ENCODE results near the gene LDLRAD2.
"Not testable (repeated sequence)": the region's sequence is repeated elsewhere in the genome, so short reads cannot be mapped to it uniquely, and the experiment has no call there.

LDLRAD2 gene

GRCh38 chr1:21811875-21812305, at the start of gene LDLRAD2:
Gene LDLRAD2 (plus strand): TSS chr1:21812265. CDS start chr1:21812452, 187 bp downstream.
- no peak for DNase-seq

DNA sequence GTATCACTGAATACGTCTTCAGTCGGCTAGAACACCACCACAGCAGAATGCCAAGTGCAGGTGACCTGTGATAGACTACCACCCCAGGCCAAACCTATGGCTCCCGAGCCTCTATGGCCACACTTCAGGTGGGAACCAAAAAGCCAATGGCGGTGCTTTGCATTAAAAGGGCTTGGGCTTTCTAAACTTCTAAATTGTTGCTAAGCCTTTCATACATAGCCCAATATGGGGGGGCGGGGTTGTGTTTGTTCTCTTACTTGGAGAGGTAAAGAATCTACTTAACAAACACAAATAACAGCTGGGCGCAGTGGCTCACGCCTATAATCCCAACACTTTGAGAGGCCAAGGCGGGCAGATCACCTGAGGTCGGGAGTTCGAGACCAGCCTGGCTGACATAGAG, 48.8 kb upstream of the LDLRAD2 start:
- no peak for DNase-seq

GRCh38 chr1:21763694-21764419, 48.2 kb upstream of the LDLRAD2 start:
- no peak for DNase-seq

GRCh38 chr1:21764615-21765423, 47.2 kb upstream of the LDLRAD2 start:
- peak in 3 of 56 donors; percentile 7 to 57 (median 23) for DNase-seq

- DNase-seq = no peak
These were observed 45.9 kb upstream of the LDLRAD2 start for GRCh38 chr1:21766210-21766609.

GRCh38 chr1:21767106-21767505, 45.0 kb upstream of the LDLRAD2 start:
- DNase-seq = not testable (repeated sequence)

GRCh38 chr1:21770201-21770600, 41.9 kb upstream of the LDLRAD2 start:
- no peak for DNase-seq

DNA sequence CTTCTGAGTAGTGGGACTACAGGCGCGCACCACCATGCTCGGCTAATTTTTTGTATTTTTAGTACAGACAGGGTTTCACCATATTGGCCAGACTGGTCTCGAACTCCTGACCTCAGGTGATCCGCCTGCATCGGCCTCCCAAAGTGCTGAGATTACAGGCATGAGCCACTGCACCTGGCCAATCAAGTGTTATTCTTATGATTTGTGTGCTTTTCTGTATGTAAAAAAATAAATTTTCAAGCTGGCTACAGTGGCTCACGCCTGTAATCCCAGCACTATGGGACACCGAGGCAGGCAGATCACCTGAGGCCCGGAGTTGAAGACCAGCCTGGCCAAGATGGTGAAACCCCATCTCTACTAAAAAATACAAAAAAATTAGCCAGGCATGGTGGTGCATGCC, 41.5 kb upstream of the LDLRAD2 start:
- DNase-seq = not testable (repeated sequence)

DNA sequence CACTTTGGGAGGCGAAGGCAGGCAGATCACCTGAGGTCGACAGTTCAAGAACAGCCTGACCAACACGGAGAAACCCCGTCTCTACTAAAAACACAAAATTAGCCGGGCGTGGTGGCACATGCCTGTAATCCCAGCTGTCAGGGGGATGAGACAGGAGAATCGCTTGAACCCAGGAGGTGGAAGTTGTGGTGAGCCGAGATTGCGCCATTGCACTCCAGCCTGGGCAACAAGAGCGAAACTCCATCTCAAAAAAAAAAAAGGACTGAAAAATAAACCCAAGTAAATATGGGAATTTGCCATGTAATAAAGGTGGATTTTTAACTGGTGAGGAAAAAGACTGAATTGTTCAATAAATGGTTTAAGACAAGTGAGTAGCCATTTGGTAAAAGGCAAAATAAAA, 40.4 kb upstream of the LDLRAD2 start:
- not testable (repeated sequence) for DNase-seq

- DNase-seq = no peak
These were observed 38.5 kb upstream of the LDLRAD2 start for GRCh38 chr1:21773585-21773984.

- DNase-seq = peak in 1 of 56 donors; percentile 3
These were observed 37.1 kb upstream of the LDLRAD2 start for GRCh38 chr1:21774835-21775549.

GRCh38 chr1:21775550-21775914, 36.5 kb upstream of the LDLRAD2 start:
- peak in 1 of 56 donors; percentile 5 for DNase-seq

DNA sequence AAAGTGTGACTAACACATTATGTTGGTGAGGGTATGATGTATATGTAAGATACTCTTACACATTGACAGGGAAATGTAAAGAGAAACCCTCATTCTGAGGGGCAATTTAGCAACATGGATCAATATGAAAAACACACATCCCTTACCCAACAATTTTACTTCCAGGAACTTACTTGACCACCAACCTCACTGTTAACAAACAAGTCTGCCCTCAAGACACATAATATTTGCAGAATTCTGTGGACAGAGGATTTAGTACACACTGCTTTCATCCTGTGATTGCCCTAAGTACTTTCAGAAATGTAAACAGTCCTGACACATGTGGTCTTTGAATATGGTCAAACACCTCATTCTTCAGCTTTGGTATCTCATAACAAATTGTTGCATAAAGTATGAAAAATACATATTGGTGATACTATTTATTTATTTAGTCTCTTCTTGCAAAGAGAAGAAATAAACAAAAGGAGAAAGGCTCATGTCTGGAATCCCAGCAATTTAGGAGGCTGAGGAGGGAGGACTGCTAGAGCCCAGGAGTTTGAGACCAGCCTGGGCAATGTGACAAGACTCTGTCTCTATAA, 36.0 kb upstream of the LDLRAD2 start:
- no peak for DNase-seq

DNA sequence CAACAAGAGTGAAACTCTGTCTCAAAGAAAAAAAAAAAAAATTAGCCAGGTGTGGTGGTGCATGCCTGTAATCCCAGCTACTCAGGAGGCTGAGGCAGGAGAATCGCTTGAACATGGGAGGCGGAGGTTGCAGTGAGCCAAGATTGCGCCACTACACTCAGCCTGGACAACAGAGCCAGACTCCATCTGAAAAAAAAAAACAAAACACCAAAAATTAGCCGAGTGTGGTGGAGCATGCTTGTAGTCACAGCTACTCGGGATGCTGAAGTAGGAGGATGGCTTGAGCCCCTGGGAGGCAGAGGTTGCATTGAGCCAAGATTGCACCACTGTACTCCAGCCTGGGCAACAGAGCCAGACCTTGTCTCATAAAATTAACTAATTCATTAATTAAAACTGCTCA, 35.1 kb upstream of the LDLRAD2 start:
- not testable (repeated sequence) for DNase-seq

GRCh38 chr1:21778405-21778727, 33.7 kb upstream of the LDLRAD2 start:
- DNase-seq = no peak

- DNase-seq = no peak
These were observed 32.2 kb upstream of the LDLRAD2 start for GRCh38 chr1:21779613-21780521.

DNA sequence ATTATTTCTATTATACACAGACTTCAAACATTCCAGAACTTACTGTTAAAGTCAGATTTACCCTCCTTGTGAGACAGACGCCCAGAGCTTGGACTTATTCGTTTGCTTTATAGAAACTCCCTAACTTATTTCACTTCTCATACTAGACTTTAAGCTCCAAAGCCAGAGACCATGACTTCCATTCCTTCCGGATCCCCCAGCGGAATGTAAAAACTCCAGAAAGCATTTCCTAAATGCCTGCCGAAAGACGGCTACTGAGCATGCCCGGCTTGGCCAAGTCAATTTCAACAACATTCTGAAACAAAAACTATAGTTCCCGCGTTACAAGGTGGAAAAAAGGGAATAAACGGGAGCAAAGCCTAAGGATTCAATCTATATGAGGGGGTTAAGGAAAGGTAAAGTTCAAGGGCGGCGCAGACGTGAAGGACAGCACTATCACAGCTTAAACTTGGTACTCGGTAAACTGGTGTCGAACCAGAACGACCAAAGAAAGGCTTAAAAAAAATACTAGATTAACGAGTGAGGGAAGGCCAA, 30.2 kb upstream of the LDLRAD2 start:
- no peak for DNase-seq

GRCh38 chr1:21782349-21782867, 29.7 kb upstream of the LDLRAD2 start:
- peak in 47 of 56 donors; percentile 7 to 74 (median 40) for DNase-seq

- peak; percentile 54 to 98 (median 93) for DNase-seq
These were observed 29.0 kb upstream of the LDLRAD2 start, which contains the start of gene USP48 for GRCh38 chr1:21782868-21783678. Gene USP48 (minus strand): TSS chr1:21783149. CDS start chr1:21782957, 192 bp downstream.
